GM18526 (cell line): ENCODE results near the gene TRPC4AP.

Source experiments
- POLR2A ChIP-seq: IDR thresholded peaks from 3 replicates; pipeline ENCODE4 v1.6.1; 2011; ENCODE audit not compliant: insufficient read length; ENCODE audit errors: extremely low read depth

Gene TRPC4AP

DNA sequence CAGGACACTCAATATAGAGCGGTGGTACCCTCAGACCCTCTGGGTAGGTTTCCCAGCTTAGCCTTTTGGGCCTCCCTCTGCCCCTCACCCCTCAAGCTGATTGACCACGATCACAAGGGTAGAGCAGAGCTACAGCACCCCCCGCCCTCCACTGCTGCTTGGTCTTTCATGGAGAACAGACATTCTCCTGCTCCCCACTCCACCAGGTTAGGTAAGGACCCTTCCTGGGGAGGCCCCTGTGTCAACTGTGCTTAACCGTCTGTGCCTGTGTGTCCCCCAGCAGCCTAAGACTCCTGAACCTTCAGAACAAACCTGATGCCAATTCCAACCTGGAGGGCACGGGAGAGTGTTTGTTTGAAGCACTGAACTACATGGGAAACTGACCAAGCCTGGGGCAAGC, 125.2 kb downstream of the TRPC4AP start:
- TF ChIP-seq POLR2A = no peak

DNA sequence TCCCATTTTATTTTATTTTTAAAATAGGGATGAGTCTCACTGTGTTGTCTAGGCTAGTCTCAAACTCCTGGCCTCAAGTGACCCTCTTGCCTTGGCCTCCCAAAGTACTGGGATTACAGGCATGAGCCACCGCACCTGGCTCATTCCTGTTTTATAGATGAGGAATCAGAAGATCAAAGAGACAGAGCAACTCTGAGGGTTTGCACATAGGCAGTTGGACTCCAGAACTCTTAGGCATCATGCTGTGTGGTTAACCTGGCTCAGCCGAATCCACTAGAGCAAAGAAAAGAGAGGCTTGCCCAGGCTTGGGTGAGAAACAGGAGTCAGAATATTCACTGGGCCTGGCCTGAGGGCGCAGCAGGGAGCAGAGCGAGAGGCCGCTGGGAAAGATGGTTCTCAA, 127.6 kb downstream of the TRPC4AP start:
- no peak for TF ChIP-seq POLR2A

DNA sequence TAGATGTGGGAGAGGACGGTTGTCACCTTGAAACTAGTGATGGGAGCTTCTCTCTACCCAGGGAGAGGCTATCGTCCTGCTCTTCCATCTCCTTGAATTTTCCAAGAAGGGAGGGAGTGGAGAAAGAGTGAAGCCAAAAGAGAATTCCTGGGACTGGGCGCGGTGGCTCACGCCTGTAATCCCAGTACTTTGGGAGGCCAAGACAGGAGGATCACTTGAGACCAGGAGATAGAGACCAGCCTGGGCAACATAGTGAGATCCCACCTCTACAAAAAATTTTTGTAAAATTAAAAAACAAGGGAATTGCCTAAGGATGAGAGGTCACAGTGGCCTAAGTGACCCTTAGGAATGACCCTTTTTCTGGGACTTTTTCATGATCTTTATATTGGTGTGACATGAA, 128.1 kb downstream of the TRPC4AP start:
- TF ChIP-seq POLR2A = no peak

DNA sequence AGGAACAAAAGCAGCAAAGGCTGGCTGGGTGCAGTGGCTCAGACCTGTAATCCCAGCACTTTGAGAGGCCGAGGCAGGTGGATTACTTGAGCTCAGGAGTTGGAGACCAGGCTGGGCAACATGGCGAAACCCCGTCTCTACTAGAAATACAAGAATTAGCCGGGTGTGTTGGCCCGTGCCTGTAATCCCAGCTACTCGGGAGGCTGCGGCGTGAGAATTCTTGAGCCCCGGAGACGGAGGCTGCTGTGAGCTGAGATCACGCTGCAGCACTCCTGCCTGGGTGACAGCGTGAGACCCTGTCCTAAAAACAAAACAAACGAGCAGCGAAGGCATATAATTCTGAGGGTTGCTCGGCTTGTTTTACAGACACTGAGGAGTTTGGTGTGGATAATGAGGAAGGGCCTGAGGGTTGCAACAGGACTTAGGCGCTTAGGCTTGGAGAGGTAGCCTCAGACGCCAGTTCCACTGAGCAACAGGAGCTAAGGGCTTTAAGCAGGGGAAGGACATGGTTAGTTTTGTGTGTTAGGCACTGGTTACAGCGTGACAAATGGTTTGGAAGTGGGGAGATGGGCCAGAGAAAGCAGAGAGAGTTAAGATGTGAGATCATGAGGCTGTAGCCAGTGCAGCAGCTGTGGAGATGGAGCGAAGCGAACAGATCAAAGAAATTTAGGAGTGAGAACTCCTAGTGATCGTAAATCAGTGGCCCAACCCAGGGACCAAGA, 135.7 kb downstream of the TRPC4AP start:
- no peak for TF ChIP-seq POLR2A

DNA sequence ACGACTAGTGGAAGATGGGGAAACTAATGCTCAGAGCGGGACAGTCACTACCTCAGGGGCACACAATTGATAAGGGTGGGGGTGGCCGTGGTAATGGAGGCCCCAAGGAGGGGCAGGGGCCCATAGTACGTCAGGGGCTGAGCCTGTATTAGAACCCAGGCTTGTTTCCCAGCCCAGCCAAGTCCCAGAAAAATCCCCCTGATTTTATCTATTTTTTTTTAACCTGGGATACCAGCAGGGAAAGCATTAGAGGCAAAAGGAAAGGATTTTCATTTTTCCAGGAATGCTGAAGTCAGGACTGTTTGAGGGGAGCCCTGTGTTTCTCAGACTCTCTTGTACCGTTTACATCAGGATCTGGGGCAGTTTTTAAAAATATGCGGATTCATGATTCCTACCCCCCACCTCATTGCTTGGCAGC, 136.6 kb downstream of the TRPC4AP start:
- TF ChIP-seq POLR2A = no peak

DNA sequence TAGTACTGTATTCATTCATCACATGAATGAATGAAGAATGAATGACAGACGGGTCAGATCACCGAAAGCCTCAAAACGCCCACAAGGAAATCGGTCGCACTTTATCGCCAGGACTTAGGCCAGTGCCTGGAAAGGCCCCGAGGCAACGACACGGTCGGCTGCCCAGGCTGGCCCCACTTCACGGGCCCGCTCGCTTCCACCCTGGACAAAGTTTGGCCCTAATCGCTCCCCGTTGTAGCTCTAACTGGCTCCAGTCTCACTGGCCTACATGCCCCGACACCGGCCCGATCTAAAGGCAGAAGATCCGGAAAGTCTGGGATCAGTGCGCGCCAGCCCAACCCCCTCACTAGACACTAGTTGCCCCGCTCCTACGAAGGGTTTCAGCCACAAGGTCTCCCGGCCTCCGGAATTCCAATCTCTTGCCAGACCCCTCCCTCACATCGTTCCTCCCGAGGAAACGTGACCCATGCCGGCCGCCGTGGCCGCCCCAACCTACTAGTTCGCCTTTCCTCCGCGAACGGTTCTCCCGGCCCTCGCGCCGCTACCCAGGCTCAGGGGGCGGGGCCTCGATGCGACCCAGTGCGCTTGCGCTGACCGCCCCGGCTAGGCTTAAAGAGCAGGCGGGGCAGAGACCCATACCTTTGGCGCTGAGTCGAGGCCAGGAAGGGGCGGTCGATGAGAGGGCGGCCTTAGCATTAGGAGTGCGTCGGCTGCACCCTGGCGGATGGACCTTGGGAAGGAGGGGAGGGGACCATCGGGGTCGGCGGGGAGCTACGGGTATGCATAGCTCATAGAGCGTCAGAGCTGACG, 137.2 kb downstream of the TRPC4AP start, which contains the start of the genes GSS and MYH7B:
TSS of gene GSS (minus strand) at position 576 of the 810 bp plus-strand sequence. CDS start 3,954 bp downstream, outside the sequence.
TSS of gene MYH7B (plus strand) at position 638 of the 810 bp plus-strand sequence. CDS start 22,138 bp downstream, outside the sequence.
- peak; percentile 84 for TF ChIP-seq POLR2A

DNA sequence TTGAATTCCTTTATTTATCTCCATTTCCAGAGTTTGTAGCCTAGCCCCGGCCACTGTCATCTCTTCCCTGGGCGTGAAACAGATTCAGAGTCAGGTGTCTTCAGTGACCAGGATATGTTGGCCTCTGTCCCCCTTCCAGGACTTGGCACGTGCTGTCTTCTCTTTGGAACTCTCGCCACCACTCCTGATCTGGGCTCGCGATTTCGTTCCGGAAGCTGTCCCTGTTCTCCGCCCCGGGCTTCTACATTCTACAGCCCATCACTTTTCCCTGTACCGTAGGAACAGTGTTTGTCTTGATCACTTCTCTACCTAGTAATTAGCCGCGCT, 137.7 kb downstream of the TRPC4AP start:
- no peak for TF ChIP-seq POLR2A

DNA sequence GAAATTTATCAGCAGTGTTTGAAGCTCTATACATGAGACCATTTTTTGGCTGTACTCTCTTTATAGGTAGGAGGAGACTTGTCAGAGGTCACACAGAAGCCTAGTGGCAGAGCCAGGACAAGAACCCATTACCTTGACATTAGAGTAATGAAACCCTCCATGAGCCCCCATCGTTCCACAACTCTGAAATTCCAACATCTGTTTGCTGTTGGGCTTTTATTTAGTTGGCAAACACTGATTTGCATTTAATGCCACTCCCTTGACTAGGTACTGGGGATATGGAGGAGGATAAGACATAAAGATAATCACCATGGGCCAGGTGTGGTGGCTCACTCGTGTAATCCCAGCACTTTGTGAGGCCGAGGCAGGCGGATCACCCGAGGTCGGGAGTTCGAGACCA, 138.6 kb downstream of the TRPC4AP start:
- TF ChIP-seq POLR2A = no peak

DNA sequence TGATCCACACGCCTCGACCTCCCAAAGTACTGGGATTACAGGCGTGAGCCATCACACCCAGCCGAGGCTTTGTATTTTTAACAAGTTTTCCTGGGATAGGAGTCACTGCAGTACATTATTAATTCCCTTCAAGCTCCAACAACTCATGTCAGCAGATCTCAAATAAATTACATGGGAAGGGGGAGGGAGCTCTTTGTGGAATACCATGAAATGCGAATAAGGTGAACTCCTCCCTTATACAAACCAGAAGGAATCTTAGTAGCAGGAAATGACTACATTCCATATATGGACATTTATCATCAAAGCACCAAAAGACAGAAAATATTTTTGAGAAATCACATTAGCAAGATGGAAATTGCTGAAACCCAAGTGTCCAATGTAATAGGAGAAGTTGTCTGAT, 139.9 kb downstream of the TRPC4AP start:
- TF ChIP-seq POLR2A = no peak
